ENCODE data around the gene PTS. TPM values are rescaled to one million over a fixed set of nuclear protein-coding genes. Genes with fewer than 3 reads are reported as not detected.

The PTS gene
- polyA plus RNA-seq, 3 donors, result 11.8 to 25.0 (median 14.0) TPM

- peak overlapping the region in 1 of 3 experiments; percentile 79 for H3K4me3 ChIP-seq (replicated peaks in 1 of 3; ENCODE audit: low read depth in 2 of 3, low read length in 3 of 3)
- Mint-ChIP-seq H3K9me3 (peaks cover 0 to 2% (median 0%) of the 10 kb centered on the region in 7 donors), H3K4me1 (peaks cover 20% of the 10 kb centered on the region), H3K4me3 (peak overlapping the region; percentile 83 to 92), H3K36me3 (peaks cover 42 to 43% of the 10 kb centered on the region in 2 donors), H3K27ac (peak overlapping the region; percentile 39 to 99 (median 98)), H3K27me3 (ENCODE audit: low read depth in 3 of 3) (peaks cover 0 to 4% (median 2%) of the 10 kb centered on the region in 3 donors)
- H3K4me1 ChIP-seq (ENCODE audit: control insufficient read depth in 1 of 2, insufficient read depth in 2 of 2, low read length in 2 of 2), result peaks cover 10 to 14% of the 10 kb centered on the region in 2 donors
- no peak for DNase-seq
- TF ChIP-seq CTCF (IDR thresholded peaks at IDR 0.05), result no peak
- H3K36me3 ChIP-seq (replicated peaks in 1 of 2; ENCODE audit: control insufficient read depth in 1 of 2, insufficient read depth in 2 of 2, low read length in 2 of 2), result peaks cover 33 to 45% of the 10 kb centered on the region in 2 donors
- H3K79me2 ChIP-seq (ENCODE audit: insufficient read depth, low read length), result peaks cover 26% of the 10 kb centered on the region
- intact Hi-C loops (cut with micrococcal nuclease), result loop anchor here in 1 of 2 donors (10.0 kb wide), 1 partner anchor 53 kb away; the partner anchor contains the start of gene BCO2
- 100% methylated on average over 3 of the region's 4 CpGs for WGBS (ENCODE audit: insufficient coverage)
- no peaks in the 10 kb centered on the region for H3K27me3 ChIP-seq (ENCODE audit: control insufficient read depth in 2 of 2, insufficient read depth in 2 of 2, low read length in 2 of 2)
- peak overlapping the region; percentile 78 for H3K4me2 ChIP-seq (replicated peaks; ENCODE audit: extremely low read depth, low read length, poor library complexity, severe bottlenecking)
- H3K27ac ChIP-seq (ENCODE audit: low read depth in 1 of 2, low read length in 2 of 2), result peak overlapping the region in 1 of 2 donors; percentile 99
- no peaks in the 10 kb centered on the region for H4K20me1 ChIP-seq (ENCODE audit: insufficient read depth, low read length)
- H2AFZ ChIP-seq (ENCODE audit: insufficient read depth, low read depth, low read length, poor library complexity, severe bottlenecking), result no peak overlapping the region
- H3K9me3 ChIP-seq (replicated peaks in 1 of 2; ENCODE audit: control insufficient read depth in 1 of 2, insufficient read depth in 1 of 2, low read length in 2 of 2), result no peaks in the 10 kb centered on the region
- peak overlapping the region; percentile 86 for H3K9ac ChIP-seq (ENCODE audit: insufficient read depth, low read length, poor library complexity, severe bottlenecking)
These were observed 1.2 kb downstream of the PTS start for GRCh38 chr11:112227471-112227870.

GRCh38 chr11:112228706-112229105 lies 2.5 kb downstream of the PTS start:
- Mint-ChIP-seq H3K27ac (no peak overlapping the region), H3K27me3 (ENCODE audit: low read depth in 3 of 3) (peaks cover 0 to 4% (median 2%) of the 10 kb centered on the region in 3 donors), H3K4me3 (no peak overlapping the region), H3K4me1 (peaks cover 18% of the 10 kb centered on the region), H3K9me3 (peaks cover 0 to 2% (median 0%) of the 10 kb centered on the region in 7 donors), H3K36me3 (peaks cover 51 to 52% of the 10 kb centered on the region in 2 donors)
- no peak overlapping the region for H3K9ac ChIP-seq (ENCODE audit: insufficient read depth, low read length, poor library complexity, severe bottlenecking)
- H3K79me2 ChIP-seq (ENCODE audit: insufficient read depth, low read length), result peaks cover 26% of the 10 kb centered on the region
- H3K27me3 ChIP-seq (ENCODE audit: control insufficient read depth in 2 of 2, insufficient read depth in 2 of 2, low read length in 2 of 2), result no peaks in the 10 kb centered on the region
- intact Hi-C loops (cut with micrococcal nuclease), result loop anchor here in 1 of 2 donors (10.0 kb wide), 1 partner anchor 54 kb away; the partner anchor contains the start of gene BCO2
- TF ChIP-seq CTCF (IDR thresholded peaks at IDR 0.05), result no peak
- no peak for DNase-seq
- no peak overlapping the region for H3K4me3 ChIP-seq (replicated peaks in 1 of 3; ENCODE audit: low read depth in 2 of 3, low read length in 3 of 3)
- H3K36me3 ChIP-seq (replicated peaks in 1 of 2; ENCODE audit: control insufficient read depth in 1 of 2, insufficient read depth in 2 of 2, low read length in 2 of 2), result peaks cover 43 to 57% of the 10 kb centered on the region in 2 donors
- no peak overlapping the region for H3K27ac ChIP-seq (ENCODE audit: low read depth in 1 of 2, low read length in 2 of 2)
- H3K9me3 ChIP-seq (replicated peaks in 1 of 2; ENCODE audit: control insufficient read depth in 1 of 2, insufficient read depth in 1 of 2, low read length in 2 of 2), result no peaks in the 10 kb centered on the region
- peaks cover 10 to 14% of the 10 kb centered on the region in 2 donors for H3K4me1 ChIP-seq (ENCODE audit: control insufficient read depth in 1 of 2, insufficient read depth in 2 of 2, low read length in 2 of 2)
- H2AFZ ChIP-seq (ENCODE audit: insufficient read depth, low read depth, low read length, poor library complexity, severe bottlenecking), result no peak overlapping the region
- no peak overlapping the region for H3K4me2 ChIP-seq (replicated peaks; ENCODE audit: extremely low read depth, low read length, poor library complexity, severe bottlenecking)
- H4K20me1 ChIP-seq (ENCODE audit: insufficient read depth, low read length), result no peaks in the 10 kb centered on the region
- 100% methylated on average over 1 of the region's 2 CpGs for WGBS (ENCODE audit: insufficient coverage)

Measured in CD14-positive monocyte (primary cell).